Cardiac fibroblast (primary cell): ENCODE measurements around the gene PRKCA.

Experiments
- DNase-seq, 2 donors: peaks; one replicate each; pipeline versions ENCODE4 v3.0.0 to v3.0.0-alpha.2; 2010; ENCODE audit warnings: low read depth in 2 of 2
- H3K4me3 ChIP-seq, 2 donors: replicated peaks in 1 of 2; 1 replicate in 1 of 2; 2 replicates in 1 of 2; pipeline ENCODE4 v1.5.1; 2011; ENCODE audit warnings: low read depth in 2 of 2, low read length in 2 of 2, mild to moderate bottlenecking in 2 of 2, moderate library complexity in 1 of 2
- CTCF ChIP-seq: IDR thresholded peaks from one replicate; pipeline ENCODE4 v1.5.1; 2011; ENCODE audit warnings: low read depth, mild to moderate bottlenecking, low read length, inconsistent platforms

Gene PRKCA

DNA sequence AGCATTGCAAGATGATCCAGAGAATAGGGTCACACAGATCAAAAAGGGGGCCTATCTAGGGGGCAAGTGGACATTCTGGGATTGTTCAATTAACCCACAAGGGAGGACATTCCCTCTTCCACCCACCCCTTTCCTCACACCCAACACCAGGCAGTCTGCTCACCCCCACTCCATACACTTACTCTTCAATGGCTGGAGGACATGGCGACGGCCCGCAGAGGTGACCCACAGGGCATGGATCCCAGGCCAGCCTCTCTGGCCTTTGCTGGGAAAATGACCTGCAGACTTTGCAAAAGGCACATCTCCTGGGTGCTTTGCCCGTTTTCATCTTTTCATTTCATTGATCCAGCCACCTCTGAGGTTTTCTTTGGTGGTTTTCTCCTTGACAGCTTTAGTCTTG is 530.8 kb downstream of the PRKCA start:
- DNase-seq, result no peak
- no peak for TF ChIP-seq CTCF
- H3K4me3 ChIP-seq, result no peak overlapping the region

DNA sequence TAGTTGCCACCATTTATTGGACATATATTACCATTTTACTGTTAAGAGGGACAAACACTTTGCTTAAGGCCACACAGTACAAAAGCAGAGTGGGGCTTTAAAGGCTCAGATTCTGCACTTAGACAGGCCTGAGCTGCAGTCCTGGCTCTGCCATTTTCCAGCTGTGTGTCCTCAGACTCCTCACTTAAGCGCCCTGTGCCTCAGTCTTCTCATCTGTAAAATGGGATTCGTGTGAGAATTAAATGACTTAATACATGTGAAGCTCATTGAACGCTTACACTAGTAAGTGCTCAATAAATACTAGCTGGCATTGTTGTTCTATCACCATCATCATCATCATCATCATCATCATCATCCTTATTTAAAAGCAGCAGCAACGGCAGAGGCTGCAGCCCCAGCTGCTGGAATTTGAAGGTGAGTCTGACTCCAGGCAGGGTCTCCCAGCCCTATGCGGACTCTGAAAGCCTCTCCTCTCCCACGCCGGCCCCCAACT is 532.1 kb downstream of the PRKCA start:
- no peak overlapping the region for H3K4me3 ChIP-seq
- no peak for DNase-seq

GRCh38 chr17:66834919-66835454 is 532.6 kb downstream of the PRKCA start, which contains the start of gene CACNG5:
CACNG5 (plus strand) TSS chr17:66835117; CDS start chr17:66877333, 42,216 bp downstream.
- no peak for DNase-seq

More for the DNA sequence above, 532.1 kb downstream of the PRKCA start:
- TF ChIP-seq CTCF, result no peak

GRCh38 chr17:66835476-66835875 is 533.1 kb downstream of the PRKCA start:
- no peak for DNase-seq
- H3K4me3 ChIP-seq, result no peak overlapping the region
- TF ChIP-seq CTCF, result no peak

More at GRCh38 chr17:66834919-66835454, 532.6 kb downstream of the PRKCA start, which contains the start of gene CACNG5:
- no peak for TF ChIP-seq CTCF
- no peak within 1 kb of the TSS for H3K4me3 ChIP-seq

GRCh38 chr17:66836063-66837005 is 533.9 kb downstream of the PRKCA start:
- DNase-seq, result no peak
- H3K4me3 ChIP-seq, result no peak overlapping the region
- no peak for TF ChIP-seq CTCF

GRCh38 chr17:66837226-66837625 is 534.8 kb downstream of the PRKCA start:
- no peak overlapping the region for H3K4me3 ChIP-seq
- no peak for DNase-seq
- TF ChIP-seq CTCF, result no peak
